A549 treated with DMSO at 1 μM for 4 hours (cell line): ENCODE measurements around the gene CERCAM. TPM values are rescaled to one million over a fixed set of nuclear protein-coding genes. Genes with fewer than 3 reads are reported as not detected.

Experiments
- total RNA-seq: library from RNA; stranded (reverse); fragments of 200-300 nt; extraction: Qiagen RNA extraction; gene quantifications from 5 replicates; pipeline ENCODE4 v1.2.3, GENCODE V29; 2022; ENCODE audit warnings: low read depth

The CERCAM gene, protein sequence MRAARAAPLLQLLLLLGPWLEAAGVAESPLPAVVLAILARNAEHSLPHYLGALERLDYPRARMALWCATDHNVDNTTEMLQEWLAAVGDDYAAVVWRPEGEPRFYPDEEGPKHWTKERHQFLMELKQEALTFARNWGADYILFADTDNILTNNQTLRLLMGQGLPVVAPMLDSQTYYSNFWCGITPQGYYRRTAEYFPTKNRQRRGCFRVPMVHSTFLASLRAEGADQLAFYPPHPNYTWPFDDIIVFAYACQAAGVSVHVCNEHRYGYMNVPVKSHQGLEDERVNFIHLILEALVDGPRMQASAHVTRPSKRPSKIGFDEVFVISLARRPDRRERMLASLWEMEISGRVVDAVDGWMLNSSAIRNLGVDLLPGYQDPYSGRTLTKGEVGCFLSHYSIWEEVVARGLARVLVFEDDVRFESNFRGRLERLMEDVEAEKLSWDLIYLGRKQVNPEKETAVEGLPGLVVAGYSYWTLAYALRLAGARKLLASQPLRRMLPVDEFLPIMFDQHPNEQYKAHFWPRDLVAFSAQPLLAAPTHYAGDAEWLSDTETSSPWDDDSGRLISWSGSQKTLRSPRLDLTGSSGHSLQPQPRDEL
- 32.9 to 41.7 TPM (median 36.1 TPM) in 5 replicates for total RNA-seq

DNA sequence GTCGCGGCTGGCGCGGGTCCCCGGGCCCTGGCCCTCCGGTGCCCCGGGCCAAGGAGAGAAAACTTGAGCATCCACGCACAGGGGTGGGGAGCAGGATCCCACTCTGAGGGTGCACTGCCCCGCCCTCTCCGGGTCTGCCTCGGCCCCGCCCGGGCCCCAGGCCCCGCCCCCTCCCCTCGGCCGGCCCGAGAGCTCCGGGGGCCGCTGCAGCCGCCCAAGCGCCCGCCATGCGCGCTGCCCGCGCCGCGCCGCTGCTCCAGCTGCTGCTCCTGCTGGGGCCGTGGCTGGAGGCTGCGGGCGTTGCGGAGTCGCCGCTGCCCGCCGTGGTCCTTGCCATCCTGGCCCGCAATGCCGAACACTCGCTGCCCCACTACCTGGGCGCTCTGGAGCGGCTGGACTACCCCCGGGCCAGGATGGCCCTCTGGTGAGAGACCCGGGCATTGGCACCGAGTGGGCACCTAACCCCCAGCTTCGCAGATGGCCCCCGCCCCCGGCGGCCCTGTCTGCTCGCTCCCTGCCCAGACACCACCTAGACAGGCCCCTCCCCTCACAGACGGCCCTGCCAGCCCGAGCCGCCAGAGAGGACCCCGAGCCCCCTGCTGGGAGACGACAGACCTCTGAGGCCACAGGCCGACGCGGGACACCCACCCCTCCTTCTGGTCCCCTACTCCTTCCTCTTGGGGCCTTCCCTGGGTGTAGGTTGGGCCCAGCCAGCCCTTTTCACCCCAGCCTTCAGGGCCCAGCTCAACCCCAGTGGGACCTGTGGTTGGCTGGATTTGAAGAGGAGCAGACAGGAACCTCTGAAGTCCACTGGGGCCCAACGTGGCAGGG, at the start of gene CERCAM:
CERCAM (plus strand) TSS at position 207 of the 831 bp plus-strand sequence; CDS start at position 228, 21 bp downstream.

DNA sequence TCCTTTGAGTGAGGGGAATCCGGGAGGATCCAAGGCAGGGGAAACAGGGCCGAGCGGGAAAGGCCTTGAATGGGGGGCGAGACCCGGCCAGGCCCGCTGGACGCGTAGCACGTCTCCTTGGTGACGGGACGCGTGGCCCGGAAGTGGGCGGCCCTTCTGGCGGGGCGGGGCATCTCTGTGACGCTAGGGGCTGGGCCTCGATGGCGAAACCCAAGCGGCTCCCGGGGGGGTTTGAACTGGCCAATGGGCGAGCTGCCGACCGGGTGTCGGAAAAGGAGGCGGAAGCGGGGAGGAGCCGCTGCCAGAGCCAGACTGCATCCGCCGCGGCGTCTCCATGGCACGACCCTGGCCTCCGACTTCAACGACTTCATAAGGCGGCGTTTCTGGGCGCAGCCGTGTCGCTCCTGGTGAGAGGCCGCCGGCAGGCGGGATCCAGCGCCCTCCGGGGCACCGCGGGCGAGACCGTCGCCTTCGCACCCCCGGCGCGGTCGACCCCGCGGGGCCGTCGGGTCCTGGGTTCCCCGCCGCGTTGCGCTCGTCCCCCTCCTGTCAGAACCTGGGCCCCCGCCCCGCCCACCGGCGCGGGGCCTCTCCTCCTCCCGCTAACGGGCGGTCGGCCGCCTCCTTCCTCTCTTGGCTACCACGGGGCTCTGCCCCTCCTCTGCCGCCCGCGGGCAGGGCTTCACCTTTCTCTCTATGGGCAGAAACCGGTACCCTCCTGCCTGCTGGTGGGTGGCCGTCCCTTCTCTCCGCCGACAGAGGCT, 35.4 kb downstream of the CERCAM start, which contains the start of gene ODF2:
ODF2 (plus strand) TSS at position 158 of the 764 bp plus-strand sequence; CDS start at position 244, 86 bp downstream.

Other genes starting within 250 kb of the CERCAM start
- gene CIZ1, start 229.3 kb upstream of the CERCAM start, total RNA-seq, result 73.1 to 102 TPM (median 85.4 TPM) in 5 replicates
- gene DNM1, start 217.5 kb upstream of the CERCAM start, total RNA-seq, result 81.5 to 103 TPM (median 88.2 TPM) in 5 replicates
- 43.4 to 51.4 TPM (median 49.5 TPM) in 5 replicates for gene GOLGA2, start 144.8 kb upstream of the CERCAM start, total RNA-seq
- gene SWI5, start 144.6 kb upstream of the CERCAM start, total RNA-seq, result 42.5 to 48.0 TPM (median 43.5 TPM) in 5 replicates
- gene TRUB2, start 98.4 kb upstream of the CERCAM start, total RNA-seq, result 47.0 to 54.8 TPM (median 52.4 TPM) in 5 replicates
- 51.3 to 61.8 TPM (median 57.5 TPM) in 5 replicates for gene COQ4, start 98.0 kb upstream of the CERCAM start, total RNA-seq
- 36.1 to 52.3 TPM (median 45.2 TPM) in 5 replicates for gene SLC27A4, start 80.3 kb upstream of the CERCAM start, total RNA-seq
- gene URM1, start 49.5 kb upstream of the CERCAM start, total RNA-seq, result 70.8 to 87.2 TPM (median 85.8 TPM) in 5 replicates
- gene ODF2, start 35.1 kb downstream of the CERCAM start, total RNA-seq, result 28.0 to 34.2 TPM (median 30.7 TPM) in 5 replicates
- gene GLE1, start 83.9 kb downstream of the CERCAM start, total RNA-seq, result 27.7 to 36.5 TPM (median 33.9 TPM) in 5 replicates
- gene SPTAN1, start 131.7 kb downstream of the CERCAM start, total RNA-seq, result 130 to 158 TPM (median 152 TPM) in 5 replicates
- 94.8 to 144 TPM (median 126 TPM) in 5 replicates for gene DYNC2I2, start 236.0 kb downstream of the CERCAM start, total RNA-seq